ENCODE results near the gene MARK3.

The MARK3 gene

GRCh38 chr14:103539056-103539825 is 154.0 kb downstream of the MARK3 start:
- no peak for DNase-seq (ENCODE audit: low spot score)

- DNase-seq (ENCODE audit: low spot score) = no peak
Measured at GRCh38 chr14:103540821-103541708, 155.8 kb downstream of the MARK3 start.

- DNase-seq (ENCODE audit: low spot score) = no peak
Measured at GRCh38 chr14:103541709-103542604, 156.7 kb downstream of the MARK3 start.

GRCh38 chr14:103542605-103543088 is 157.4 kb downstream of the MARK3 start:
- no peak for DNase-seq (ENCODE audit: low spot score)

- no peak for DNase-seq (ENCODE audit: low spot score)
Measured at GRCh38 chr14:103543140-103543539, 157.9 kb downstream of the MARK3 start.

- no peak for DNase-seq (ENCODE audit: low spot score)
Measured at GRCh38 chr14:103543721-103544387, 158.6 kb downstream of the MARK3 start.

GRCh38 chr14:103544388-103545218 is 159.4 kb downstream of the MARK3 start:
- DNase-seq (ENCODE audit: low spot score) = no peak

- DNase-seq (ENCODE audit: low spot score) = no peak
Measured at GRCh38 chr14:103545219-103545914, 160.2 kb downstream of the MARK3 start.

- no peak for DNase-seq (ENCODE audit: low spot score)
Measured at GRCh38 chr14:103545915-103546651, 160.9 kb downstream of the MARK3 start.

GRCh38 chr14:103546652-103547454 is 161.6 kb downstream of the MARK3 start:
- peak; percentile 91 for DNase-seq (ENCODE audit: low spot score)

- DNase-seq (ENCODE audit: low spot score) = no peak
Measured at GRCh38 chr14:103547455-103547940, 162.3 kb downstream of the MARK3 start.

- no peak for DNase-seq (ENCODE audit: low spot score)
Measured at GRCh38 chr14:103547941-103548462, 162.8 kb downstream of the MARK3 start.

- no peak for DNase-seq (ENCODE audit: low spot score)
Measured at GRCh38 chr14:103548463-103549351, 163.5 kb downstream of the MARK3 start.

GRCh38 chr14:103549361-103550311 is 164.4 kb downstream of the MARK3 start:
- DNase-seq (ENCODE audit: low spot score) = peak; percentile 94
